Neuron (in vitro differentiated cells): ENCODE measurements around the gene DDX19B.
A peak's percentile ranks its signal among the peaks of the same experiment; 100 is the strongest.
"Not testable (repeated sequence)": the region's sequence is repeated elsewhere in the genome, so short reads cannot be mapped to it uniquely, and the experiment has no call there.

Experiments used
- H2AFZ ChIP-seq: one replicate; pipeline ENCODE4 v1.6.1; 2013; ENCODE audit warnings: low read depth, mild to moderate bottlenecking, inconsistent platforms, low read length, moderate library complexity
- H3K27me3 ChIP-seq: one replicate; pipeline ENCODE4 v1.6.1; 2013; ENCODE audit warnings: low read length; ENCODE audit not compliant: insufficient read depth
- H3K36me3 ChIP-seq: one replicate; pipeline ENCODE4 v1.6.1; 2013; ENCODE audit warnings: low read length; ENCODE audit not compliant: insufficient read depth
- H3K4me1 ChIP-seq: one replicate; pipeline ENCODE4 v1.6.1; 2013; ENCODE audit warnings: low read length; ENCODE audit not compliant: insufficient read depth
- H3K4me3 ChIP-seq: 2 replicates; pipeline ENCODE4 v1.5.1; 2013; ENCODE audit warnings: mild to moderate bottlenecking, low read length, moderate library complexity
- H3K9me3 ChIP-seq: one replicate; pipeline ENCODE4 v1.6.1; 2013; ENCODE audit warnings: low read length

The DDX19B gene

GRCh38 chr16:70342016-70342415, 43.0 kb downstream of the DDX19B start:
- H2AFZ ChIP-seq: no peak overlapping the region
- H3K9me3 ChIP-seq: no peaks in the 10 kb centered on the region
- peaks cover 5% of the 10 kb centered on the region for H3K4me1 ChIP-seq
- H3K27me3 ChIP-seq: no peaks in the 10 kb centered on the region
- H3K36me3 ChIP-seq: peaks cover 11% of the 10 kb centered on the region
- no peak overlapping the region for H3K4me3 ChIP-seq

GRCh38 chr16:70345840-70346239, 46.9 kb downstream of the DDX19B start:
- Histone ChIP-seq H3K4me3 (peak overlapping the region; percentile 90), H3K36me3 (peaks cover 13% of the 10 kb centered on the region), H3K27me3 (no peaks in the 10 kb centered on the region), H2AFZ (no peak overlapping the region), H3K4me1 (peaks cover 13% of the 10 kb centered on the region), H3K9me3 (no peaks in the 10 kb centered on the region)

GRCh38 chr16:70348991-70349390, 50.0 kb downstream of the DDX19B start:
- H3K4me1 ChIP-seq: peaks cover 13% of the 10 kb centered on the region
- no peak overlapping the region for H2AFZ ChIP-seq
- no peaks in the 10 kb centered on the region for H3K27me3 ChIP-seq
- H3K9me3 ChIP-seq: no peaks in the 10 kb centered on the region
- no peak overlapping the region for H3K4me3 ChIP-seq
- H3K36me3 ChIP-seq: peaks cover 22% of the 10 kb centered on the region

GRCh38 chr16:70349783-70350182, 50.8 kb downstream of the DDX19B start:
- Histone ChIP-seq H2AFZ (no peak overlapping the region), H3K36me3 (peaks cover 27% of the 10 kb centered on the region), H3K4me1 (peaks cover 13% of the 10 kb centered on the region)

DNA sequence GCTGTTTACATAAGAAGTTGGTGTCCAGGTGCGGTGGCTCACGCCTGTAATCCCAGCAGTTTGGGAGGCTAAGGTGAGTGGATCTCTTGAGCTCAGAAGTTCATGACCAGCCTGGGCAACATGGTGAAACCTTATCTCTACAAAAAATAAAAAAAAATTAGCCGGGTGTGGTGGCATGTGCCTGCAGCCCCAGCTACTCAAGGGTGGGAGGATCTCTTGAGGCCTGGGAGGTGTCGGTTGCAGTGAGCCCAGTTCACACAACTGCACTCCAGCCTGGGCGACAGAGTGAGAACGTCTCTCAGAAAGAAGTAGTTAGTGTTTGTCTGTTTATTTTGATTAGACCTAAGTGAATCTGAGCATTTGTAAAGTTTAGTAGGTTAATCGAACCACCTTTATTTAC, 60.6 kb downstream of the DDX19B start:
- Histone ChIP-seq H3K36me3 (peaks cover 70% of the 10 kb centered on the region), H3K4me3 (no peak overlapping the region), H3K27me3 (no peaks in the 10 kb centered on the region)

More at GRCh38 chr16:70349783-70350182, 50.8 kb downstream of the DDX19B start:
- Histone ChIP-seq H3K4me3 (no peak overlapping the region), H3K27me3 (no peaks in the 10 kb centered on the region), H3K9me3 (no peaks in the 10 kb centered on the region)

DNA sequence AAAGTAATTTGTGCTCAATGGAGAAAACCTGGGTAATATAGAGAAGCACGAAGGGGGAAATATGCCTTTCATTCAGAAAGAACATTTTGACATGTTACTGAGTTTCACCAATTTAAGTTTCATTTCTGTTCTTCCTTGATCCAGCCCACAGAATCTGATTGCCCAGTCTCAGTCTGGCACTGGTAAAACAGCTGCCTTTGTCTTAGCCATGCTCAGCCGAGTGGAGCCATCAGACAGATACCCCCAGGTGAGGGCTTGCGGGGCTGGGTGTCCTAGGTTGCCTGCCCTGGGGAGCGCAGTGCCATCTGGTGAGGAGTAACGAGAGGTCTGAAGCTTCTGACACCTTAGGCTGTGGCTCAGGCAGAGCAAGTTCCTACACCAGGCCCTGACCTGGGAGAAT, 65.4 kb downstream of the DDX19B start:
- H3K36me3 ChIP-seq: peaks cover 70% of the 10 kb centered on the region
- H3K4me1 ChIP-seq: no peaks in the 10 kb centered on the region

More for the DNA sequence above, 60.6 kb downstream of the DDX19B start:
- no peak overlapping the region for H2AFZ ChIP-seq
- H3K9me3 ChIP-seq: no peaks in the 10 kb centered on the region
- H3K4me1 ChIP-seq: no peaks in the 10 kb centered on the region

GRCh38 chr16:70370145-70370544, 71.2 kb downstream of the DDX19B start:
- H3K27me3 ChIP-seq, H2AFZ ChIP-seq, H3K4me3 ChIP-seq, H3K4me1 ChIP-seq, H3K9me3 ChIP-seq: not testable (repeated sequence)
- peaks cover 72% of the 10 kb centered on the region for H3K36me3 ChIP-seq

More for the DNA sequence above, 65.4 kb downstream of the DDX19B start:
- no peaks in the 10 kb centered on the region for H3K9me3 ChIP-seq
- no peak overlapping the region for H2AFZ ChIP-seq
- H3K4me3 ChIP-seq: no peak overlapping the region
- H3K27me3 ChIP-seq: no peaks in the 10 kb centered on the region

DNA sequence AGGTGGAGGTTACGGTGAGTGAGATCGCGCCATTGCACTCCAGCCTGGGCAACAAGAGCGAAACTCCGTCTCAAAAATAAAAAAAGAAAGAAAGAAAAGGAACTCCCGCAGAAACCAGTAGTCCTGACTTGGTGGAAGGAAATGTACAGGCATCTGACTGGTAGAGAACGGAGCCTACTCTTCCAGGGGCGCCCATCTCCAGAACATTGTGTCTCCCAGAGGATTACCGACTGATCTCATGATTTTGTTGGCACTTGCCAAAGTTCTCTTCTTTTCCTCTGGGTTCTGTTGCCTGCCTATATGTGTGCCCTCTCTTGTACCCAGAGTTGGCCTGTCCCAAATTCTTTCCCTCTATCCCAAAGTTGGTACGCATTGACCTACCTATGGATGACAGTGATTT, 71.9 kb downstream of the DDX19B start:
- Histone ChIP-seq H2AFZ (no peak overlapping the region), H3K4me3 (no peak overlapping the region), H3K36me3 (peaks cover 71% of the 10 kb centered on the region), H3K4me1 (no peaks in the 10 kb centered on the region), H3K9me3 (no peaks in the 10 kb centered on the region), H3K27me3 (no peaks in the 10 kb centered on the region)

GRCh38 chr16:70372921-70373728, 74.1 kb downstream of the DDX19B start:
- no peaks in the 10 kb centered on the region for H3K9me3 ChIP-seq
- H3K27me3 ChIP-seq: no peaks in the 10 kb centered on the region
- H3K4me1 ChIP-seq: no peaks in the 10 kb centered on the region
- H2AFZ ChIP-seq: no peak overlapping the region
- peaks cover 63% of the 10 kb centered on the region for H3K36me3 ChIP-seq
- H3K4me3 ChIP-seq: no peak overlapping the region

DNA sequence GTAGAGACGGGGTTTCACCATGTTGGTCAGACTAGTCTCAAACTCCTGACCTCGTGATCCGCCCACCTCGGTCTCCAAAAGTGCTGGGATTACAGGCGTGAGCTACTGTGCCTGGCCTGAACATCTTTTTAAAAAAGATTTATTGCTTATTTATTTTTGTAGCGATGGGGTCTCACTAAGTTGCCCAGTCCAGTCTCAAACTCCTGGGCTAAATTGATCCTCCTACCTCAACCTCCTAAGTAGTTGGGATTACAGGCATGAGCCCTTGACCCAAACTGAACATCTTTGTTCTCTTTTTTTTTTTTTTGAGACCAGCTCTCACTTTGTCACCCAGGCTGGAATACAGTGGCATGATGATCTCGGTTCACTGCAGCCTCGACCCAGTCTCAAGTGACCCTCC, 75.2 kb downstream of the DDX19B start:
- H2AFZ ChIP-seq: no peak overlapping the region
- no peaks in the 10 kb centered on the region for H3K9me3 ChIP-seq
- no peaks in the 10 kb centered on the region for H3K4me1 ChIP-seq
- no peaks in the 10 kb centered on the region for H3K27me3 ChIP-seq
- no peak overlapping the region for H3K4me3 ChIP-seq
- H3K36me3 ChIP-seq: peaks cover 62% of the 10 kb centered on the region

- peaks cover 51% of the 10 kb centered on the region for H3K36me3 ChIP-seq
- no peaks in the 10 kb centered on the region for H3K27me3 ChIP-seq
- H3K4me3 ChIP-seq: no peak overlapping the region
- H2AFZ ChIP-seq: no peak overlapping the region
- peaks cover 6% of the 10 kb centered on the region for H3K4me1 ChIP-seq
- H3K9me3 ChIP-seq: no peaks in the 10 kb centered on the region
These were observed 76.9 kb downstream of the DDX19B start for GRCh38 chr16:70375636-70376611.

DNA sequence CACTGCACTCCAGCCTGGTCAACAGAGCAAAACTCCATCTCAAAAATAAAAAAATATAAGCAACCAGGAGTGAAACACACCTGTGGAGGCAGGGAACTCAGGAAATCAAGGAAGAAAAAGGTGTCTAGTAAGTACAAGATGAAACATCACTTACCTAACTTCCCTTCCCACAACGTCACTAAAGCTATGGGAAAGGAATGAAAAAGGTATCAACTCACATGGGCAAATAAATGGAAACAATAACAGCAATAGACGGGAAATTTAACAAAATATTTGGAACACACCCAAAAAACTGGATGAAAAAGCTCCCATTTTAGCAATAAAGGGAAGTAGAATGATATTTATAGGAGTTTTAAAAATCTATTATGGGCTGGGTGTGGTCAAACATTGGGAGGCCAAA, 78.8 kb downstream of the DDX19B start:
- Histone ChIP-seq H3K4me3 (no peak overlapping the region), H3K36me3 (peaks cover 39% of the 10 kb centered on the region), H2AFZ (no peak overlapping the region), H3K27me3 (no peaks in the 10 kb centered on the region), H3K4me1 (peaks cover 9% of the 10 kb centered on the region), H3K9me3 (no peaks in the 10 kb centered on the region)

DNA sequence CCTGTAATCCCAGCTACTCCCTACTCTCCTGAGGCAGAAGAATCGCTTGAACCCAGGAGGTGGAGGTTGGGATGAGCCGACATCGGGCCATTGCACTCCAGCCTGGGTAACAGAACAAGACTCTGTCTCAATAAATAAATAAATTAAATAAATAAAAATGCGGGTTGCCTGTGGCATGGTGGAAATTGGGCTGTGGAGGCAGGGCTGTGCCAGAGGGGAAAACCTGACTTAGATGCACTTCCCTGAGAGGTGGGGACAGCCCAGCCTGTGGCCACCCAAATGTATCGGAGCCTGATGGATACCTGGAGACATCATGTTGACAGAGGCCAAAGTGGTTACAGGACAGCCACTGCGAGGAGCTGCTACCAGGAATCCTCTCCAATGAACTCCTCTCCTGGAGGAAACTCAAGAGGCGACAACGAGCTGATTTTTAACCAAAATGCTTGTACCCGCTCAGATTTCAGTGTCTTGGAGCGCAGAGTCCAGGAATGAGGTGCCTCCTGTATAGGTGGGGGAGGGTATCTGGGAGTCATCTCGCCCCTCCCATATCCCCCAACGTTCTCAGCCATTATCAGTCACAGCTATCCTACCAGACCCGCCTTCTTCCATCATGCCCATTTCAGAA, 80.0 kb downstream of the DDX19B start:
- Histone ChIP-seq H2AFZ (no peak overlapping the region), H3K36me3 (peaks cover 35% of the 10 kb centered on the region), H3K9me3 (no peaks in the 10 kb centered on the region), H3K4me1 (peaks cover 9% of the 10 kb centered on the region), H3K27me3 (no peaks in the 10 kb centered on the region), H3K4me3 (no peak overlapping the region)
